Inferior parietal cortex (tissue), 1 donor: ENCODE data around the gene TRIM17.

Experiments
- DNase-seq: peaks from one replicate; pipeline ENCODE4 v3.0.0-alpha.2; 2016; ENCODE audit errors: extremely low spot score

TRIM17 gene

GRCh38 chr1:228417061-228417460 is 400 bp upstream of the TRIM17 start:
- DNase-seq: no peak

GRCh38 chr1:228415853-228416216 is 826 bp downstream of the TRIM17 start:
- DNase-seq: peak; percentile 13

- no peak for DNase-seq
These were observed 1.4 kb downstream of the TRIM17 start for GRCh38 chr1:228415221-228415620.

- DNase-seq: no peak
These were observed 2.0 kb downstream of the TRIM17 start for GRCh38 chr1:228414511-228415211.

- DNase-seq: no peak
These were observed 3.2 kb downstream of the TRIM17 start for GRCh38 chr1:228413241-228414010.

- no peak for DNase-seq
These were observed 4.9 kb downstream of the TRIM17 start for GRCh38 chr1:228411548-228412430.

GRCh38 chr1:228411121-228411520 is 5.5 kb downstream of the TRIM17 start:
- DNase-seq: no peak

- DNase-seq: no peak
These were observed 6.0 kb downstream of the TRIM17 start for GRCh38 chr1:228410671-228411070.

- DNase-seq: no peak
These were observed 6.6 kb downstream of the TRIM17 start for GRCh38 chr1:228410015-228410414.

- DNase-seq: no peak
These were observed 7.5 kb downstream of the TRIM17 start for GRCh38 chr1:228408869-228409805.

GRCh38 chr1:228408041-228408868 is 8.4 kb downstream of the TRIM17 start:
- no peak for DNase-seq

- DNase-seq: no peak
These were observed 9.3 kb downstream of the TRIM17 start for GRCh38 chr1:228407106-228408040.

- DNase-seq: no peak
These were observed 10.8 kb downstream of the TRIM17 start for GRCh38 chr1:228405979-228406228.

GRCh38 chr1:228405200-228405978 is 11.3 kb downstream of the TRIM17 start:
- DNase-seq: no peak

- no peak for DNase-seq
These were observed 12.4 kb downstream of the TRIM17 start for GRCh38 chr1:228404107-228404720.

- no peak for DNase-seq
These were observed 13.4 kb downstream of the TRIM17 start for GRCh38 chr1:228403231-228403631.

GRCh38 chr1:228402641-228403025 is 14.0 kb downstream of the TRIM17 start:
- DNase-seq: no peak
